KOPT-K1 (cell line): ENCODE measurements around the gene SLC16A8.
"Not testable (repeated sequence)": the region's sequence is repeated elsewhere in the genome, so short reads cannot be mapped to it uniquely, and the experiment has no call there.

Source experiments
- H3K27ac ChIP-seq: fragments of 200-600 bp; sonication (generic); 2 replicates; pipeline ENCODE4 v1.5.1; 2016; ENCODE audit warnings: antibody characterized with exemption, mild to moderate bottlenecking, low read depth, low read length; ENCODE audit not compliant: poor library complexity, severe bottlenecking
- H3K36me3 ChIP-seq: fragments of 200-600 bp; sonication (generic); 2 replicates; pipeline ENCODE4 v1.5.1; 2017; ENCODE audit warnings: antibody characterized with exemption, mild to moderate bottlenecking, low read length, moderate library complexity; ENCODE audit not compliant: insufficient read depth
- H3K9me3 ChIP-seq: fragments of 200-600 bp; sonication (generic); 2 replicates; pipeline ENCODE4 v1.5.1; 2017; ENCODE audit warnings: antibody characterized with exemption, low read length, mild to moderate bottlenecking; ENCODE audit not compliant: insufficient read depth, poor library complexity, severe bottlenecking

The SLC16A8 gene

DNA sequence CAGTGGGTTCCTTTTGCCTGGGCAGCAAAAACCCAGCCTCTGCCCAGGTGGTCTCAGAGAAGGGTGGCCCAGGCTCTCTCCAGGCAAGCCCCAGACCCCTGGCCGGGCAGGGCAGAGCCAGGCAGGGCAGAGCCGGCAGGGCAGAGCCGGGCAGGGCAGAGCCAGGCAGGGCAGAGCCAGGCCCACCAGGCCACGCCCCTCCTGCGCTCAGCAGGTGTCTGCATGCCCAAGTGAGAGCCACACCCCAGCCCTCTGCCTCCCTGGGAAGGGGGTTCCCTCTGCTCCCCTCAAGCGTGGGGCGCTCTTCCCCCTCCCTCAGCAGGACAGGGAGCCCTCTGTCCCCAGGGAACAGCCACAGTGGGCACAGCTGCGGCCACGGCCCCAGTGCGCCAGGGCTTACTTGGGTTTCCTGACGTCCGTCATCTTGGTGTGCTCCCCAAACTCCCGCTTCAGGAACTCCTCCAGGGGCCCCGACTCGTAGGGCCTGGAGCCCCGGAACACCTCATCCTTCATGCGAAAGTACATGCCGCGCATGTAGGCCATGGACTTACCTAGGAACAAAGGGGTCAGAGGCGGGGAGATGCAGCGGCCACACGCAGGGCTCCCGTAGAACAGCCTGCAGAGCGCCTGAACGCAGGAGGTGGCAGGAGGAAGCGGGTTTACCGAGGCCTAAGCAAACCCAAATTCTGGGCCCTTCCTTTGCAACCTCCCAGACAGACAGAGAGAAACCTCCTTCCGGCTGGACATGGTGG lies 36.6 kb upstream of the SLC16A8 start:
- Histone ChIP-seq H3K9me3 (no peaks in the 10 kb centered on the region), H3K36me3 (peaks cover 11% of the 10 kb centered on the region; the same call in 1 of the 2 replicates), H3K27ac (no peak overlapping the region)

DNA sequence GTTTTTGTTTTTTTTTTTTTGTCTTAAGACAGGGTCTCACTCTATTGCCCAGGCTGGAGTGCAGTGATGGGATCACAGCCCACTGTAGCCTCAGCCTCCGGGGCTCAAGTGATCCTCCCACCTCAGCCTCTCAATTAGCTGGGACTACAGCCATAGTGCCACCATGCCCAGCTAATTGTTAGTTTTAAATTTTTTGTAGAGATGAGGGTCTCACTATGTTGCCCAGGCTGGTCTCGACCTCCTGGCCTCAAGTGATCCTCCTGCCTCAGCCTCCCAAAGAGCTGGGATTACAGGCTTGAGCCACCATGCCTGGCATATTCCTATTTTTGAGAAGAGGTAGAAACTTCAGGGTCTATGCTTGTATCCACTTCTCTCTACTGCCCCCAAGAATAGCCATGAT lies 34.8 kb upstream of the SLC16A8 start:
- not testable (repeated sequence) for H3K27ac ChIP-seq
- peaks cover 13% of the 10 kb centered on the region; the same call in 1 of the 2 replicates for H3K36me3 ChIP-seq

DNA sequence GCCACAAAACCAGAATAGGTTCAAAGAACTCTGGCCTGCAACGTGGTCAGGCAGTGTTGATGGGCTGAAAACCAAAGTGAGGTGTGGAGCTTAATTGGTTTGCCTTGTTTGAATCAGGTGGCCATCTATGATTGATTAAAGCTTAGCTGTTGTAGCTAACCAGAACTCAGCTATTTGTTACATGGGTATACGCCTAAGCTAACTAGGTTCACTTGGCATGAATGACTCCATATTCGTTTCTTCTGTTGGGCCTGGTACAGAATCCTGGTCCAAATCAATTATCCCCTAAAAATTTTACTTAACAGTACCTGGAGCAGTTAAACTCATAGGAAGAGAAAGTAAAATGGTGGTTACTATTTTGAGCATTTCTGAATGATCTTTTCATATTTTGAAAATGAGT lies 34.2 kb upstream of the SLC16A8 start:
- Histone ChIP-seq H3K27ac (no peak overlapping the region), H3K36me3 (peaks cover 19% of the 10 kb centered on the region; the same call in 1 of the 2 replicates), H3K9me3 (no peaks in the 10 kb centered on the region)

More for the DNA sequence above, 34.8 kb upstream of the SLC16A8 start:
- H3K9me3 ChIP-seq = not testable (repeated sequence)

DNA sequence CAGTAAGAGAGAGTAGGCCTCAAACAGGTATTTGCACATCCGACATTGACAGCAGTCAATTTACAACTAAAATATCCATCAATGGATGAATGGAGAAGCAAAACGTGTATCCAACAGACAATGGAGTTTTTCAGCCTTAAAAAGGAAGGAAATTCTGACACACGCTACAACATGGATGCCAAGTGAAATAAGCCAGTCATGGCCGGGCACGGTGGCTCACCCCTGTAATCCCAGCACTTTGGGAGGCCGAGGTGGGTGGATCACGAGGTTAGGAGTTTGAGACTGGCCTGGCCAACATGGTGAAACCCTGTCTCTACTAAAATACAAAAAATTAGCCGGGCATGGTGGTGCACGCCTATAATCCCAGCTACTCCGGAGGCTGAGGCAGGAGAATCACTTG lies 33.6 kb upstream of the SLC16A8 start:
- H3K36me3 ChIP-seq = peaks cover 20% of the 10 kb centered on the region; the same call in 1 of the 2 replicates
- not testable (repeated sequence) for H3K27ac ChIP-seq, H3K9me3 ChIP-seq

DNA sequence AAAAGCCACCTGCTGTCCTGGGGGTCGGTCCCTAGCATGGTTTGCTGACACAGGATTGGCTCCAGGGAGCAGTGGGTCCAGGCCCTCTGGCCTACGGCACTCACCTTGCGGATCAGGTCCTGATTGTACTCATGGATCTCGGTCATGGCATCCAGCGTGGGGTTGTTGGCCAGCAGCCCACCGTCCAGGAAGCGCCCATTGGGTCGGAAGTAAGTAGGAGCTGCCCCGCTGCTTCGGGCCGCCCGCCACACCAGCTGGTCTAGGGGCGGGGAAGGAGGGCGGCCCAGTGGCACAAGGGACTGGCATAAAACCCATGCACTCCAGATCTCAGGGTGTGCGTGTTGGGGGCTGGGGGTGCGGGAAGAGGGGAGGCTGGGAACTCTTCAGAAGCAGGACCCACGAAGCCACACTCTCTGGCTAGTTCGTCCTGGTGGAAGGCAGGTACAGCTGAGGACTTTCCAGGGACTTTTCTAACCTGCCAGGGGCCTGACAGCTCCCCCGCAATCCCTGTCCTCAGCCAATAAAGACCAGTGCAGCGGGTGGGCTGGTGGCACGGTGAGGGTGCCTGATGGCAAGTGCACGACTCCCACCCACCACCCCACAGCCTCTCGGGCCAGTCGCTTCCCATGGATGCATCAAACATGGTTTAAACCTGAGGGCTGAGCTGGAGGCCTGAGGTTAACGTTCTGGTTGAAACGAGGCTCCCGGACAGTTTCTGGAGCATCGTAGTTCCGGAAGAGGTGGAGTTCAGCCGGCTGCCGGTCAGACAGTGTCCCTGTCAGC lies 31.6 kb upstream of the SLC16A8 start:
- Histone ChIP-seq H3K9me3 (no peaks in the 10 kb centered on the region), H3K27ac (no peak overlapping the region), H3K36me3 (peaks cover 25% of the 10 kb centered on the region; the same call in 1 of the 2 replicates)

DNA sequence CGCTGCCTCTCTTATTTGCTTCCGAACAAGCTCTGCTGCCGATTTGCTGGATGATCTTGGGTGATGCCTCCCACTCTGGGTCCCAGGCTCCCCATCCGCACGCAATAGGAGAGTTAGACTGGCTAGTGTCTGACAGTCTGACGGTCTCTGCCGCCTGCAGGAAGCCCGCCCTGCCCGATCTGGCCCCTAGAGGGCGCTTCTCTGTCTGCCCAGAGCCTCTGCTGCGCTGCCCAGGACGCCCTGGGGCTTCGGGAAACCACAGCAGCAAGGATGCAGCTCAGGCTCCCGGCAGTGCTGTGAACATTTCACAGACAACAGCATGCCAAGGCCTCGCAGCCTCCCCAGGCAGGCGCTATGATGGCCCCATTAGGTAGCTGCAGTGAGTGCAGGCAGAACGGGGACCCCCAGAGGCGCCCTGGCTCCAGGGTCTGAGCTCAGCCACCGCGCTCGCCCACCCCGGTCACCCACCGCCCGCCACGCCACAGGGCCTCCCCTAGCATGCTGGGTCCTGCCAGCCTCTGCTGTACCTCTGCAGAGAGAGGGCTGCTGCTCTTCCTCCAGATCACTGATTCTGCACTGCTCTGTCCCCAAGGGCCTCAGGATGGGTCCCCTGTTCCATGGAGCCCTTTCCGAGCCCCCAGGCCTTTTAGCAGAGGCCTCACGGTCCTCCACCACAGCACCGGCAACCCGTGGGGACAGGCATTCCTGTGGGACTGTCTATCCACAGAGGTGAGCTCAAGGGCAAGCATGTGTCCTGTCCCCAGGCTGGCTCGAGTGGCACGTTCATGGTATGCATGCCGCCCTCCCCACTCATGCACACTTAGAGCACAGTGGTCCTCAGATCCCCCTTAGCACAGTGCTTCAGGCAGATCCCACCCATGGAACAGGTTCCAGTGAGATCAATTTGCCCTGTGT lies 30.8 kb upstream of the SLC16A8 start:
- peaks cover 25% of the 10 kb centered on the region; the same call in 1 of the 2 replicates for H3K36me3 ChIP-seq
- H3K27ac ChIP-seq = no peak overlapping the region
- no peaks in the 10 kb centered on the region for H3K9me3 ChIP-seq

DNA sequence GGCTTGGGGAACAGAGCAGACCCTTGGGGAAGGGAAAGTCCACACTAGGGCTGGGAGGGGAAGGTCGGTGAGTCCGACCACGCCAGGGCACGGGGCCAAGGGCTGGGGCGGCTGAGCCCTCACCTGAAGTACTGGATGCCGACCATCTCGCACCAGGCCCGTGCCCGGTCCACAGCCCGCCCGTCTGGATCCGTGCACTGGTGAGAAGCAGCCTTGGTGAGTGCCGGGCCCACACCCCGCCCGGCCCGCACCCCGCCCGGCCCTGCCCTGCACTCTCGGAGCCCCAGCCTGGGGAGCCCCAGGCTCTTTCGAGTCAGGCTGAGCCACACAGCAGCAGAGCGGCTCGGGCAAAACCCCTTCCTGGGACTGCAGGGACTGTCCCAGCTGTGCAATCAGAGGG lies 28.4 kb upstream of the SLC16A8 start:
- no peaks in the 10 kb centered on the region for H3K9me3 ChIP-seq
- H3K27ac ChIP-seq = no peak overlapping the region
- H3K36me3 ChIP-seq = peaks cover 25% of the 10 kb centered on the region; the same call in 1 of the 2 replicates

DNA sequence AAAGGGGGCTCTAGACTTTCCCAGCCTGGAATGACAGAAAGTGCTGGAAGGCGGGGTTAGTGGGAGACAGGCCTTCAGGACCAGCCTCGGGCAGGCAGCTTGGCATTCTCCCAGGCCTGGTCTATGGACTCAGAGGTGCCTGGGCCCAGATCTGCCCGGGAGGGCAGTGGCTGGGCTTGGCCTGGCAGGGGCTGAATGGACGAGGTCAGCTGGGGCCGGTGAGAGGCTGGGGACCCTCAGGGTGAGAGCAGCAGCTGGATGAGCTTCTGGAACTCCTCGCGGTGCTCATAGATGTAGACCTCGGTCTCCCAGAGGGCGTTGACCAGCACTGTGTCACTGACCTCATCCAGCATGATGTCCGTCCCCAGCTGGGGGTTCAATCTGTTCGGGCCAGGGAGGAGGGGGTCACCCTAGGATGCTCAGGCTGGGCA lies 28.0 kb upstream of the SLC16A8 start:
- peaks cover 25% of the 10 kb centered on the region; the same call in 1 of the 2 replicates for H3K36me3 ChIP-seq
- H3K27ac ChIP-seq = no peak overlapping the region
- no peaks in the 10 kb centered on the region for H3K9me3 ChIP-seq

DNA sequence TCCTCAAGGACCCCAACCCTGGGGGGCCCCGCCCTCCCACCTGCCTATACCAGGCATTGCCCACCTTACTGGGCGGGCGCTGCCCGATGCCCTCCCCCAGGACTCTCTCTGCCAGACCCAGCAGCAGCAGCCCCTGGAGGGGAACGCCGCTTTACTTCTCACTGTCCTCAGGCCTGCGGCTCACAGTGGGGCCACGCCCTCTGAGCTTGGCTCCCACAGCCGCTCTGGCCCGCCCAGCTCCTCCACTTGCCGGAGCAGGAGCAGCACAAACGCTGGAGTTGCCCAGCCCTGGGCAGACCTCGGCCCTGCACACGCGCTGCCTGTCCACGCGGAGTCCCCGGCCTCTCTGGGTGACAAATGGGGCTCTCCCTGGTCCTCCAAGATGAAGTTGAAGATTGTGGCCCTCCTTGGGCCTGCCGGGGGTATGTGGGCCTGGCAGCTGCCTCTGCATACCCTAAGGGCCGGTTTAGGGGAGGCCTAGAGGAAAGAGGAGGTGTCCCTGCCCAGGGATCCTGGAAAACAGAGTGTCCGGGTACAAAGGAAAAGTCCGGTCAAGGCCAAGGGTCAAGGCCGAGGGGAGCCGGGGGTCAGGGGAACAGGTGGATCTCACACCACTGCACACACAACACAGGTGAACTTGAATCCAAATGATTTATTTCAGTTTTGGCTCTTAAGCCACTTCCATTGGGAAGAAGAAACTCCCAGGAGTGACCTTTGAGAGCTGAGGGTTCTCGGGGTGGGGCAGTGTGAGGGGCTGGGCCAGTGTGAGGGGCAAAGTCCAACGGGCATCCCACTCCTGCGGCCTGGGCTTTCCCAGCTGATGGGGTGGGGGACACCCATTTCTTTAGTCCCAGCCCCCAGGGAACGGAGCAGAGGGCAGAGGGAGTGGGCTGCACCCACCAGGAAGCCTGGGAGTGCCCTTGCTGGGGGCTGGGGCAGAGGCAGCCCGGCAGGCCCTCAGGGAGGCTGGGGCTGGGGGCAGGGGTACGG lies 27.2 kb upstream of the SLC16A8 start:
- no peaks in the 10 kb centered on the region for H3K9me3 ChIP-seq
- no peak overlapping the region for H3K27ac ChIP-seq
- peaks cover 25% of the 10 kb centered on the region; the same call in 1 of the 2 replicates for H3K36me3 ChIP-seq

DNA sequence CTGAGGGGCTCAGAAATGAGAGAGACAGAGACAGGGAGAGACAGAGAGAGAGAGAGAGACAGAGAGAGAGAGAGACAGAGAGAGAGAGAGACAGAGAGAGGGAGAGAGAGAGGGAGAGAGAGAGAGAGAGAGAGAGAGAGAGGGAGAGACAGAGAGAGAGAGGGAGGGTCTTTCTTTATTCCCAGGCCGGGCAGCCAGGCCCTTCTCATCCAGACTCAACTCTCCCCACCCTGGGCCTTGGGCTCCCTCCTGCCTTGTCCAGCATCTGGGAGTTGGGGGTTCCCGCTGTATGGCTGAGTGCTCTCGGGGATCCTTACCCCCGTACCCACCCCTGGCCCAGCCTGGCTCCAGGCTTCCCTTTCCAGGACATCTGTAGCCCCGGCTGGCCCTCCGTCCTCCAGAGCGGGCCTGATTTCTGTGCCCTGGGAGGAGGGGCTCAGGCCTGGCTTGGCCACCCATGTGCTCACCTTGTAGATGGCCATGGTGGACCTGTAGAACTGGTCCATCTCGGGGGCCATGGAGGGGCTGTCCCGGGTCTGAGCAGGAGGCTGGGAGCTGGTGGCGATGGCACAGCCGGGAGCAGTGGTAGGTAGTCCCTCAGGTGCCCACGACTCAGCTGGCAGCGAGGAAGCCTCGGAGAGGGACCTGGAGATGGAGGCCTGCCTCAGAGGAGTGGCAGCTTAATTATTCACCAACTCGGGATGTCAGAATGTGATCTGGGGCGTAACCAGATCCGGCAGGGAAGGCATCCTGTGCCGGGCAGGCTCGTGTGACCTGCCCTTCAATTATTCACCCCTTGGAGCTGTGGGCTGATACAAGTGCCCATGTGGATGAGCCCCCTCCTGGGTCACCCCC lies 26.3 kb upstream of the SLC16A8 start, which contains the start of gene BAIAP2L2:
Gene BAIAP2L2 (minus strand): TSS at position 677 of the 855 bp plus-strand sequence. CDS start 159 bp downstream, at position 518.
- Histone ChIP-seq H3K27ac (no peak within 1 kb of the TSS), H3K9me3 (no peaks in the 10 kb centered on the region), H3K36me3 (peaks cover 18% of the 10 kb centered on the region; the same call in 1 of the 2 replicates)

DNA sequence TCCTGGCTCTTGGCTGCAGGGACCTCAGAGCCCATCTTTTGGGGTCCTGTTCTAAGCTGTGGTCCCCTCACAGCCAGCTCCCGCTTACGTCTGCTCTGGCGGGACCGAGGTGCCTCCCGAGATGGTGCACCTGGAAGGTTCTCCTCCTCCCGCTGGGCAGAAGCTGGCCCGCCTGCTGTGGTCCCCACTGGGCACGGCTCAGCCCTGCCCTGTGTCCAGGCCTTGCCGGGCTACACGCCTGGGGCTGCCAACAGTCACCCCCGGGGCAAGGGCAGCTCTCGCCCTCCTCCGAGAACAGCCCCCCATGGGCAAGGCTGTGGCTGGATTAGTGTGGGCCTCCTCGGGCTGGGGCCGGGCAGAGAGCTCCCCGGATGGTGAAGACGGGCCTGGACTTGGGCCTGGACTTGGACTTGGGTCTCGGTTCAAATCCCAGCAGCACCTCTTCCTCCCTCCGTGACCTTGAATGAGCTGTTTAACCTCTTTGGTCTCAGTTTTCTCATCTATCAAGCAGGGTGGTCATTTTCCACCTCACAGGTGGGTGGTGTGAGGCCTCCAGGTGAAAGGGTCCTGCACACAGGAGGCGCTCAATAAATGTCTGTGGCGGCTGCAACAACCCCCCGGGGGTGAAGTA lies 25.5 kb upstream of the SLC16A8 start:
- no peaks in the 10 kb centered on the region for H3K9me3 ChIP-seq
- H3K27ac ChIP-seq = no peak overlapping the region
- peaks cover 14% of the 10 kb centered on the region; the same call in 1 of the 2 replicates for H3K36me3 ChIP-seq

DNA sequence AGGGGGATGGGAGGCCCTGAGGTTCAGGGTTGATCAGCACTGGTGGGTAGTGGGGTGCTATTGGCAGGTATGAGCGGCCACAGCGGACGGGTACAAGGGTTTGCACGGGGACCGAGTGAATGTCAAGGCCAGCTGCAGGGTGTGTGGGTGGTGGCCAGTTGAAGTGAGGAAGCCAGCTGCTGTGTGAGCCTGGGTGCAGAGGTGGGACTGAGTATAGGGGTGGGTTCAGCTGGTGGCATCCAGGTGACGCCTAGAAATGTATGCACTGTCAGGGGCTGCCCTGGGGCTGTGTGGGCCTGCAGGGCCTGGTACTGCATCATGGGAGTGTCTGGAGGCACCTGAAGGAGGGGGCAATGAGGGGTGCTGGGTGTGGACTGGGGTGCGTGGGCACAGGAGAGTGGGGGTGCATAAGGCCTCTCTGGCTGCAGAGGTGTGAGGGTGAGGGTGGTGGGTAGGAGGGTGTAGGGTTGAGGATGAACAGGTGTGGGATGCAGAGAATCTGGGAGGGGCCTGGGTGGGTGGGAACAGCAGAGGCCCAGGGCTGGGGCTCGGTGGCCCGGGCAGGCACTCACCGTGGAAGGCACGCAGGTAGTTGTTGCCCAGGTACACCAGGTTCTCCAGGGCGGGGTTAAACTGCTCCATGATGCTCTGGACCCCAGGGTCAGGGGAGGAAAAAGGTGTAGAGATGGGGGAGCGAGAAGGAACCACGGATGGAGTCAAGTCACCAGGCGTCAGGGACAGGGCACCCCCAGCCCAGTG lies 24.8 kb upstream of the SLC16A8 start:
- Histone ChIP-seq H3K9me3 (no peaks in the 10 kb centered on the region), H3K27ac (no peak overlapping the region), H3K36me3 (peaks cover 11% of the 10 kb centered on the region; the same call in 1 of the 2 replicates)
